ENCODE results near the gene MAPRE3. TPM values are rescaled to one million over a fixed set of nuclear protein-coding genes. Genes with fewer than 3 reads are reported as not detected.

The MAPRE3 gene
- total RNA-seq, 6 experiments from 2014 or later = 17.0 to 20.4 (median 17.7) TPM

DNA sequence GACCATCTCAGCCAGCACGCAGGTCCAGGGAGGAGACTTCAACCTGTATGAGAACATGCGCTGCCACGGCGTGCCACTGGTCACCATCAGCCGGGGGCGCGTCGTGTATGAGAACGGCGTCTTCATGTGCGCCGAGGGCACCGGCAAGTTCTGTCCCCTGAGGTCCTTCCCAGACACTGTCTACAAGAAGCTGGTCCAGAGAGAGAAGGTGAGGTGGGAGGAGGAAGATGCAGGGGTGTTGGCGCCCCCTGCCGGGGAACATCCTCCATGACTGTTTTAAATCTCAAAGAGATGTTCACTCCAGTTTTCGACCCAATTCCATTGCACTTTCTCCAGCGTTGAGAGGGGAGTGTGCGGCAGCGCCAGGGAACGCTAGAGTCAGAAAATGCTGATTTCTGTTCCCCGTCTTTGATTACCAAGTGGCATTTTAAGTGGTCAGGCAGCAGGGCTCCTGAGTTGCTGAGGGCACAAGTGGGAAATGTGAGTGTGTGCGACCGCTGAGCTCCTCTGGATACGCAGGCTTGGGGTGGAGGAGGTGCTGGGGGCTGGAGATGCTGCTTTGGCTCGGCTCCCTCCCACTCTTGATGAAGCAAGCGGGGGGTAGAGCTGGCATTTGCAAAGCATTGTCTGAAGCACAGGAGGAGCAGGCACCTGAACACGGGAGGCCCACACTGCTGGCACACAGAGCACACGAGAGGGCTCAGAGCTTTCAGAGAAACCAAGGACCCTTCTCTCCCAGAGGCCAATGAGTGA is 27.7 kb upstream of the MAPRE3 start:
- H3K27ac Mint-ChIP-seq = no peak overlapping the region
- peaks cover 22% of the 10 kb centered on the region for H3K27me3 Mint-ChIP-seq (ENCODE audit: insufficient read depth)
- peak; percentile 25 for DNase-seq
- H3K36me3 Mint-ChIP-seq (ENCODE audit: low read depth) = no peaks in the 10 kb centered on the region
- H3K9me3 Mint-ChIP-seq = no peaks in the 10 kb centered on the region
- H3K4me1 Mint-ChIP-seq (ENCODE audit: low read depth) = no peaks in the 10 kb centered on the region
- TF ChIP-seq, protein P1, sequence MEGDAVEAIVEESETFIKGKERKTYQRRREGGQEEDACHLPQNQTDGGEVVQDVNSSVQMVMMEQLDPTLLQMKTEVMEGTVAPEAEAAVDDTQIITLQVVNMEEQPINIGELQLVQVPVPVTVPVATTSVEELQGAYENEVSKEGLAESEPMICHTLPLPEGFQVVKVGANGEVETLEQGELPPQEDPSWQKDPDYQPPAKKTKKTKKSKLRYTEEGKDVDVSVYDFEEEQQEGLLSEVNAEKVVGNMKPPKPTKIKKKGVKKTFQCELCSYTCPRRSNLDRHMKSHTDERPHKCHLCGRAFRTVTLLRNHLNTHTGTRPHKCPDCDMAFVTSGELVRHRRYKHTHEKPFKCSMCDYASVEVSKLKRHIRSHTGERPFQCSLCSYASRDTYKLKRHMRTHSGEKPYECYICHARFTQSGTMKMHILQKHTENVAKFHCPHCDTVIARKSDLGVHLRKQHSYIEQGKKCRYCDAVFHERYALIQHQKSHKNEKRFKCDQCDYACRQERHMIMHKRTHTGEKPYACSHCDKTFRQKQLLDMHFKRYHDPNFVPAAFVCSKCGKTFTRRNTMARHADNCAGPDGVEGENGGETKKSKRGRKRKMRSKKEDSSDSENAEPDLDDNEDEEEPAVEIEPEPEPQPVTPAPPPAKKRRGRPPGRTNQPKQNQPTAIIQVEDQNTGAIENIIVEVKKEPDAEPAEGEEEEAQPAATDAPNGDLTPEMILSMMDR (IDR thresholded peaks at IDR 0.05) = peak; percentile 96
- H3K4me3 Mint-ChIP-seq = no peak overlapping the region

- no peak overlapping the region for H3K4me3 Mint-ChIP-seq
- DNase-seq = no peak
These were observed 24.3 kb upstream of the MAPRE3 start for GRCh38 chr2:26945991-26946750.

GRCh38 chr2:26946841-26947784 is 23.3 kb upstream of the MAPRE3 start:
- TF ChIP-seq, protein P1 (IDR thresholded peaks at IDR 0.05) = no peak
- H3K36me3 Mint-ChIP-seq (ENCODE audit: low read depth) = no peaks in the 10 kb centered on the region
- no peak overlapping the region for H3K4me3 Mint-ChIP-seq
- H3K27me3 Mint-ChIP-seq (ENCODE audit: insufficient read depth) = peaks cover 27% of the 10 kb centered on the region
- no peaks in the 10 kb centered on the region for H3K4me1 Mint-ChIP-seq (ENCODE audit: low read depth)
- H3K9me3 Mint-ChIP-seq = no peaks in the 10 kb centered on the region
- DNase-seq = no peak
- no peak overlapping the region for H3K27ac Mint-ChIP-seq

More at GRCh38 chr2:26945991-26946750, 24.3 kb upstream of the MAPRE3 start:
- H3K27ac Mint-ChIP-seq = no peak overlapping the region
- H3K27me3 Mint-ChIP-seq (ENCODE audit: insufficient read depth) = peaks cover 24% of the 10 kb centered on the region
- H3K36me3 Mint-ChIP-seq (ENCODE audit: low read depth) = no peaks in the 10 kb centered on the region
- H3K9me3 Mint-ChIP-seq = no peaks in the 10 kb centered on the region
- H3K4me1 Mint-ChIP-seq (ENCODE audit: low read depth) = no peaks in the 10 kb centered on the region
- TF ChIP-seq, protein P1 (IDR thresholded peaks at IDR 0.05) = no peak

DNA sequence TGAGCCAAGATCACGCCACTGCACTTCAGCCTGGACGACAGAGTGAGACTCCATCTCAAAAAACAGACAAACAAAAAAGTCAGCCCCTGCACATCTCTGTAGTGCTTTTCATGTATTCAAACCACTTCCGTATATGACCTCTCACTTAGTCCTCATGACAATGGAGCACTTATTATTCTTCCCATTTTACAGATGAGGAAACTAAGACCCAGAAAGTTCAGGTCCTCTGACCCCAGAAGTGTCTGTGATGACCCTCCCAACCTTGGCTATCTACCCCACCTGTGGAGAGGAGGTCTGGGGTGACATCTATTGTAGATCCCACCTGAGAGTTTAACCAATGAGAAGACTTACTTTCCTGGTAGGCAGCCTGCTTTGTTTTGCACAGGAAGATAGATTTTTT is 21.6 kb upstream of the MAPRE3 start:
- H3K9me3 Mint-ChIP-seq = no peaks in the 10 kb centered on the region
- H3K4me3 Mint-ChIP-seq = no peak overlapping the region
- no peaks in the 10 kb centered on the region for H3K4me1 Mint-ChIP-seq (ENCODE audit: low read depth)
- DNase-seq = no peak
- TF ChIP-seq, protein P1 (IDR thresholded peaks at IDR 0.05) = no peak
- peaks cover 28% of the 10 kb centered on the region for H3K27me3 Mint-ChIP-seq (ENCODE audit: insufficient read depth)
- H3K36me3 Mint-ChIP-seq (ENCODE audit: low read depth) = no peaks in the 10 kb centered on the region
- no peak overlapping the region for H3K27ac Mint-ChIP-seq

GRCh38 chr2:26950246-26950645 is 20.2 kb upstream of the MAPRE3 start:
- Mint-ChIP-seq H3K9me3 (no peaks in the 10 kb centered on the region), H3K4me1 (ENCODE audit: low read depth) (no peaks in the 10 kb centered on the region), H3K36me3 (ENCODE audit: low read depth) (no peaks in the 10 kb centered on the region), H3K27ac (no peak overlapping the region), H3K27me3 (ENCODE audit: insufficient read depth) (peaks cover 39% of the 10 kb centered on the region), H3K4me3 (no peak overlapping the region)
- TF ChIP-seq, protein P1 (IDR thresholded peaks at IDR 0.05) = no peak
- no peak for DNase-seq
